ENCODE data around the gene GLRX.

GRCh38 chr5:95838001-95838520 lies 15.5 kb upstream of the GLRX start:
- TF ChIP-seq EZH2 (IDR thresholded peaks at IDR 0.05) (no peak), POLR2AphosphoS5 (IDR thresholded peaks at IDR 0.05; ENCODE audit: borderline replicate concordance, low read depth, low read length) (no peak), FOXP2 (optimal IDR thresholded peaks at IDR 0.05; ENCODE audit: control extremely low read depth, extremely low read length, insufficient read depth) (no peak)

Data from SK-N-MC (cell line).